SK-N-MC (cell line): ENCODE data around the gene GJA10.

Experiments used
- EZH2 ChIP-seq: fragments of 200-600 bp; sonication (generic); IDR thresholded peaks from one replicate; pipeline ENCODE4 v1.6.1; 2017; ENCODE audit warnings: antibody characterized with exemption
- FOXP2 ChIP-seq: optimal IDR thresholded peaks from 2 replicates; pipeline ENCODE3; 2011; ENCODE audit warnings: mild to moderate bottlenecking, moderate library complexity; ENCODE audit not compliant: insufficient read depth; ENCODE audit errors: extremely low read length, control extremely low read depth
- POLR2AphosphoS5 ChIP-seq: IDR thresholded peaks from 2 replicates; pipeline ENCODE4 v1.6.1; 2012; ENCODE audit warnings: mild to moderate bottlenecking, low read depth, low read length, borderline replicate concordance

DNA sequence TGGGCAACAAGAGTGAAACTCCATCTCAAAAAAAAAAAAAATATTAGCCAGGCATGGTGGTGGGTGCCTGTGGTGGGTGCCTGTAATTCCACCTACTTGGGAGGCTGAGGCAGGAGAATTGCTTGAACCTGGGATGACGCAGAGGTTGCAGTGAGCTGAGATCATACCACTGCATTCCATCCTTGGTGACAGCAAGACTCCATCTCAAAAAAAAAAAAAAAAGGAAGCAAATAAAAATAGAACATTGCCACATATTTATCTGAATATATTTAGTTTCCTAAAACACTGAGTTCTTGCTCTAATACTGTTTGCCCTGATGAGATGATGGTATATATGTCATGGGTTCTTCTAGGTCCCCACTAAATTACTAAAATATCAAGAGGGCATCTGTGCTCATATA is 36.2 kb upstream of the GJA10 start:
- TF ChIP-seq EZH2 (no peak), POLR2AphosphoS5 (no peak), FOXP2 (no peak)
